Neural progenitor cell (in vitro differentiated cells): ENCODE results near the gene ZNF536. TPM values are rescaled to one million over a fixed set of nuclear protein-coding genes. Genes with fewer than 3 reads are reported as not detected.
"Not testable (repeated sequence)": the region's sequence is repeated elsewhere in the genome, so short reads cannot be mapped to it uniquely, and the experiment has no call there.

Experiments used
- DNase-seq: peaks from one replicate; pipeline ENCODE4 v3.0.0-alpha.2; 2016; ENCODE audit warnings: low spot score
- H2AFZ ChIP-seq: fragments of 200-600 bp; sonication (generic); replicated peaks from 2 replicates; pipeline ENCODE4 v1.6.1; 2016; ENCODE audit warnings: antibody characterized with exemption
- H3F3A ChIP-seq: fragments of 200-600 bp; sonication (generic); 2 replicates; pipeline ENCODE4 v1.6.1; 2016; ENCODE audit warnings: antibody characterized with exemption, low read depth
- H3K27ac ChIP-seq: fragments of 200-600 bp; sonication (generic); 2 replicates; pipeline ENCODE4 v1.5.1; 2016; ENCODE audit warnings: mild to moderate bottlenecking
- H3K27me3 ChIP-seq: fragments of 200-600 bp; sonication (generic); 2 replicates; pipeline ENCODE4 v1.6.1; 2016; ENCODE audit warnings: mild to moderate bottlenecking, moderate library complexity
- H3K36me3 ChIP-seq: fragments of 200-600 bp; sonication (generic); 2 replicates; pipeline ENCODE4 v1.5.1; 2016
- H3K4me1 ChIP-seq: fragments of 200-600 bp; sonication (generic); 2 replicates; pipeline ENCODE4 v1.6.1; 2016; ENCODE audit warnings: mixed run types
- H3K4me2 ChIP-seq: fragments of 200-600 bp; sonication (generic); 2 replicates; pipeline ENCODE4 v1.6.1; 2016
- H3K4me3 ChIP-seq: fragments of 200-600 bp; sonication (generic); 2 replicates; pipeline ENCODE4 v1.5.1; 2016
- H3K79me2 ChIP-seq: fragments of 200-600 bp; sonication (generic); 2 replicates; pipeline ENCODE4 v1.6.1; 2016; ENCODE audit warnings: low read depth
- H3K9ac ChIP-seq: fragments of 200-600 bp; sonication (generic); 2 replicates; pipeline ENCODE4 v1.6.1; 2016
- H3K9me3 ChIP-seq: fragments of 200-600 bp; sonication (generic); 2 replicates; pipeline ENCODE4 v1.5.1; 2016; ENCODE audit warnings: low read depth
- H4K20me1 ChIP-seq: fragments of 200-600 bp; sonication (generic); 2 replicates; pipeline ENCODE4 v1.6.1; 2016; ENCODE audit warnings: low read depth
- H3K27ac Mint-ChIP-seq: 3 replicates; pipeline ENCODE4 v1.8.0; 2021; ENCODE audit warnings: mixed read lengths
- H3K27me3 Mint-ChIP-seq: 2 replicates; pipeline ENCODE4 v1.8.0; 2022; ENCODE audit warnings: low read depth, mild to moderate bottlenecking, inconsistent platforms, moderate library complexity, mixed read lengths; ENCODE audit not compliant: insufficient read depth
- H3K36me3 Mint-ChIP-seq: 3 replicates; pipeline ENCODE4 v1.8.0; 2021; ENCODE audit warnings: mixed read lengths
- H3K4me1 Mint-ChIP-seq: 3 replicates; pipeline ENCODE4 v1.8.0; 2021; ENCODE audit warnings: mixed read lengths
- H3K4me3 Mint-ChIP-seq: 3 replicates; pipeline ENCODE4 v1.8.0; 2021; ENCODE audit warnings: mild to moderate bottlenecking, moderate library complexity, mixed read lengths
- H3K9me3 Mint-ChIP-seq: 3 replicates; pipeline ENCODE4 v1.8.0; 2020; ENCODE audit warnings: mixed read lengths
- EZH2 ChIP-seq: fragments of 200-600 bp; sonication (generic); IDR thresholded peaks from 2 replicates; pipeline ENCODE4 v1.6.1; 2017; ENCODE audit warnings: antibody characterized with exemption, mild to moderate bottlenecking, moderate library complexity
- EZH2phosphoT487 ChIP-seq: fragments of 200-600 bp; sonication (generic); IDR thresholded peaks from 2 replicates; pipeline ENCODE4 v1.6.1; 2017; ENCODE audit warnings: antibody characterized with exemption
- total RNA-seq: library from RNA; depleted of rRNA; stranded (reverse); fragments of >200 nt; gene quantifications from 2 replicates; pipeline ENCODE4 v1.2.3, GENCODE V29; 2015; ENCODE audit warnings: low replicate concordance
- TF ChIP-seq, protein P1 (sequence below): fragments of 200-600 bp; sonication (generic); IDR thresholded peaks from 2 replicates; pipeline ENCODE4 v1.5.1; 2017; ENCODE audit warnings: antibody characterized with exemption, mild to moderate bottlenecking

ZNF536 gene
- total RNA-seq, 1 donor from 2014 or later: 0.24 TPM

DNA sequence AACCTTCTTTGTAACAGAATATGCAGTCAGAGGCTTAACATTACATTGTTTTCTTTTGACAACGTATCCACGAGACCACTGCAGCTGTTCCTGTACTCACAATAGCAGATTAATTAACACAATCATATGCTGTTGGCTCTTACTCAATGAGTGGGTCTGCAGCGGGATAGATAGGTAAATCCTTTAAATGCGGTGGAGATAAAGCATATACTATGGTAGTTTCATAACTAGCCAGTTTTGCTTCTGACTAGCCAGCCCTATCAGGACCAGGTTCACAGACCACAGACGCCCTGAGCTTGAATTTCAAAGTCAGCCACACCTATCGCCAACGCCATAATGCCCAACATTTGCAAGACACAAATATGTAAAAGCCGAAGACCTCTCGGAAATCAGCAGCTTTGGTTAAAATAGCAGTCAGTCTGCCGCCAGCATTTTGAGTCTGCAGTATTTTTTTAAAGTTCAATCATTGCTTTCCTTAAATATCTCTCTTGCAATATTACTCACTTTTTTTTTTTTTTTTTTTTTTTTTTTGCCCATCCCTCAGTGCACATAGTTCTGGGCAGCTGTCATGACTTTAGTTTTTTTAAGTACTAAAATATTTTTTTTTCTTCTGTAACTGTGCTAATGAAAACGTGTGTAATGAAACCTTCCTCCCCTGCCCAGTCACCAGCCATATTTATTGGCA, 120.5 kb downstream of the ZNF536 start:
- Mint-ChIP-seq H3K27me3 (peaks cover 2% of the 10 kb centered on the region), H3K36me3 (no peaks in the 10 kb centered on the region), H3K4me3 (no peak overlapping the region), H3K9me3 (no peaks in the 10 kb centered on the region), H3K4me1 (peaks cover 36% of the 10 kb centered on the region), H3K27ac (no peak overlapping the region)
- no peaks in the 10 kb centered on the region for H3F3A ChIP-seq
- TF ChIP-seq EZH2: no peak
- TF ChIP-seq EZH2phosphoT487: no peak
- TF ChIP-seq, protein P1, sequence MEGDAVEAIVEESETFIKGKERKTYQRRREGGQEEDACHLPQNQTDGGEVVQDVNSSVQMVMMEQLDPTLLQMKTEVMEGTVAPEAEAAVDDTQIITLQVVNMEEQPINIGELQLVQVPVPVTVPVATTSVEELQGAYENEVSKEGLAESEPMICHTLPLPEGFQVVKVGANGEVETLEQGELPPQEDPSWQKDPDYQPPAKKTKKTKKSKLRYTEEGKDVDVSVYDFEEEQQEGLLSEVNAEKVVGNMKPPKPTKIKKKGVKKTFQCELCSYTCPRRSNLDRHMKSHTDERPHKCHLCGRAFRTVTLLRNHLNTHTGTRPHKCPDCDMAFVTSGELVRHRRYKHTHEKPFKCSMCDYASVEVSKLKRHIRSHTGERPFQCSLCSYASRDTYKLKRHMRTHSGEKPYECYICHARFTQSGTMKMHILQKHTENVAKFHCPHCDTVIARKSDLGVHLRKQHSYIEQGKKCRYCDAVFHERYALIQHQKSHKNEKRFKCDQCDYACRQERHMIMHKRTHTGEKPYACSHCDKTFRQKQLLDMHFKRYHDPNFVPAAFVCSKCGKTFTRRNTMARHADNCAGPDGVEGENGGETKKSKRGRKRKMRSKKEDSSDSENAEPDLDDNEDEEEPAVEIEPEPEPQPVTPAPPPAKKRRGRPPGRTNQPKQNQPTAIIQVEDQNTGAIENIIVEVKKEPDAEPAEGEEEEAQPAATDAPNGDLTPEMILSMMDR: no peak
- no peak for DNase-seq
- peaks cover 14% of the 10 kb centered on the region for H3K4me1 ChIP-seq
- H3K36me3 ChIP-seq: no peaks in the 10 kb centered on the region
- H3K4me3 ChIP-seq: no peak overlapping the region
- H3K9me3 ChIP-seq: no peaks in the 10 kb centered on the region
- H3K27ac ChIP-seq: no peak overlapping the region
- H3K4me2 ChIP-seq: no peak overlapping the region
- H2AFZ ChIP-seq: no peak overlapping the region
- H3K79me2 ChIP-seq: no peaks in the 10 kb centered on the region
- no peaks in the 10 kb centered on the region for H4K20me1 ChIP-seq
- no peak overlapping the region for H3K9ac ChIP-seq
- H3K27me3 ChIP-seq: no peaks in the 10 kb centered on the region

DNA sequence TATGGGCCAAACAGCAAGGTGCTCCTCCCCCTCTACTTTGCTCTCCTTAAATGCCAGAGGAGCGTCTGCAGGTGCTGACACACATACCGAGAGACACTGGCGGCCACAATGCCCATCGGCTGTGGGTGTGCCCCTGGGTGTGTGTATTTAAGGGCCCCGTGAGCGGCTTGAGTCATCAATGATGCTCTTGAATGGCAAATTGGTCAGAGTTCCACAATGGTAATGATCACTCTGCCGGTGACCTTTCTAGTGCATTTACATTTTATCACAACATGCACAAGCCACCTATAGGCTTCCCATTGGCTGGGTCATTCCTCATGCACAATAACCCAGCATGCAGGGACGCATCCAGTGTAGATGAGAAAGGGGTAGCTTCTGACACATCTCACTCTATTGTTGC, 124.8 kb downstream of the ZNF536 start:
- H3K4me3 Mint-ChIP-seq: no peak overlapping the region
- Histone ChIP-seq H3F3A (no peaks in the 10 kb centered on the region), H3K9ac (no peak overlapping the region), H3K27me3 (no peaks in the 10 kb centered on the region), H3K4me1 (no peaks in the 10 kb centered on the region), H3K27ac (no peak overlapping the region), H3K4me3 (no peak overlapping the region), H3K4me2 (no peak overlapping the region), H4K20me1 (no peaks in the 10 kb centered on the region), H3K79me2 (no peaks in the 10 kb centered on the region), H3K9me3 (no peaks in the 10 kb centered on the region), H3K36me3 (no peaks in the 10 kb centered on the region), H2AFZ (no peak overlapping the region)
- no peaks in the 10 kb centered on the region for H3K9me3 Mint-ChIP-seq
- peaks cover 5% of the 10 kb centered on the region for H3K27me3 Mint-ChIP-seq
- TF ChIP-seq EZH2phosphoT487: no peak
- TF ChIP-seq, protein P1: no peak
- TF ChIP-seq EZH2: no peak
- DNase-seq: no peak
- no peaks in the 10 kb centered on the region for H3K36me3 Mint-ChIP-seq
- H3K27ac Mint-ChIP-seq: no peak overlapping the region
- peaks cover 11% of the 10 kb centered on the region for H3K4me1 Mint-ChIP-seq

DNA sequence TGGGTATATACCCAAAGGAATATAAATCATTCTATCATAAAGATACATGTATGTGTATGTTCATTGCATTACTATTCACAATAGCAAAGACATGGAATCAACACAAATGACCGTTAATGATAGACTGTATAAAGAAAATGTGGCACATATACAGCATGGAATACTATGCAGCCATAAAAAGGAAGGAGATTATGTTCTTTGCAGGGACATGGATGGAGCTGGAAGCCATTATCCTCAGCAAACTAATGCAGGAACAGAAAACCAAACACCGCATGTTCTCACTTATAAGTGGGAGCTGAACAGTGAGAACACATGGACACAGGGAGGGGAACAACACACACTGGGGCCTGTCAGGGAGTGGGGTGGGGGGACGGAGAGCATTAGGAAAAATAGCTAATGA, 125.9 kb downstream of the ZNF536 start:
- H3K36me3 Mint-ChIP-seq, H3K4me2 ChIP-seq, H3K9ac ChIP-seq, H3K36me3 ChIP-seq, H3K9me3 ChIP-seq, H3K4me1 ChIP-seq, DNase-seq, H3K79me2 ChIP-seq, H3K9me3 Mint-ChIP-seq, H3K27ac ChIP-seq, H3K27me3 Mint-ChIP-seq, H4K20me1 ChIP-seq, H3K27me3 ChIP-seq, H3K27ac Mint-ChIP-seq, H3K4me3 ChIP-seq, H3K4me3 Mint-ChIP-seq, H2AFZ ChIP-seq, H3F3A ChIP-seq: not testable (repeated sequence)
- H3K4me1 Mint-ChIP-seq: peaks cover 11% of the 10 kb centered on the region

DNA sequence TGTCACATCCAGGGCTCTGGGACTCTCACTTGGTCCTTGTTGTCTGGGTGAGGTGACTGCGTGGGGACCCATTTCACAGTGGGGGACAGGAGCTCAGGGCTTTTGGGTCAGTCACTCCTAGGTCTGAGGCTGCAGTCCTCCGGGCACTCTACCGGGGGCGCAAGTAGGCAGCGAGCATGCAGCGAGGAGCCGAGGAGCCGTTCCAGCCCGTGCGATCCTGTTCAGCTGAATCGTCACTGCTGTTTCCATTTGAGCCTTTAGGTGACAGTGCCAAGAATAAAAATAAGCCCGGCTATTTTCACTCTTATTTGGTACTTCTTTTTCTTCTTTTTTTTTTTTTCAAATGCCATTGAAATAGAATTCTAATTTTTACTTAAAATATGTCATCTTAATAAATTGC, 126.5 kb downstream of the ZNF536 start:
- Histone ChIP-seq H3K9me3 (no peaks in the 10 kb centered on the region), H3K36me3 (no peaks in the 10 kb centered on the region), H2AFZ (no peak overlapping the region), H3K27me3 (no peaks in the 10 kb centered on the region), H3K27ac (no peak overlapping the region), H3K9ac (no peak overlapping the region), H3F3A (no peaks in the 10 kb centered on the region), H3K79me2 (no peaks in the 10 kb centered on the region), H4K20me1 (no peaks in the 10 kb centered on the region), H3K4me2 (no peak overlapping the region), H3K4me1 (no peaks in the 10 kb centered on the region), H3K4me3 (no peak overlapping the region)
- TF ChIP-seq EZH2phosphoT487 (no peak), EZH2 (no peak)
- TF ChIP-seq, protein P1: peak; percentile 45
- Mint-ChIP-seq H3K4me1 (peaks cover 11% of the 10 kb centered on the region), H3K9me3 (no peaks in the 10 kb centered on the region), H3K36me3 (no peaks in the 10 kb centered on the region), H3K4me3 (no peak overlapping the region), H3K27me3 (peaks cover 5% of the 10 kb centered on the region), H3K27ac (no peak overlapping the region)
- peak; percentile 60 for DNase-seq
